AG10803 (cell line): ENCODE measurements around the gene PRAMEF25.
"Not testable (repeated sequence)": the region's sequence is repeated elsewhere in the genome, so short reads cannot be mapped to it uniquely, and the experiment has no call there.

Experiments
- DNase-seq: peaks from one replicate; pipeline ENCODE4 v3.0.0; 2010; ENCODE audit warnings: low read depth
- H3K4me3 ChIP-seq: 2 replicates; pipeline ENCODE4 v1.5.1; 2011; ENCODE audit warnings: mild to moderate bottlenecking, low read length, control low read depth

Gene PRAMEF25

GRCh38 chr1:13070474-13070873 is at the start of gene PRAMEF25:
PRAMEF25 (plus strand) TSS chr1:13070774; CDS start chr1:13073694, 2,920 bp downstream.
- not testable (repeated sequence) for DNase-seq, H3K4me3 ChIP-seq

- H3K4me3 ChIP-seq, DNase-seq: not testable (repeated sequence)
Measured at GRCh38 chr1:13056475-13056874, 14.1 kb upstream of the PRAMEF25 start, which contains the start of gene PRAMEF27. PRAMEF27 (minus strand) TSS chr1:13056575; CDS start chr1:13053659, 2,916 bp downstream.

GRCh38 chr1:13116754-13117153 is 46.2 kb downstream of the PRAMEF25 start, which contains the start of gene HNRNPCL2:
HNRNPCL2 (minus strand) TSS chr1:13116854; CDS start chr1:13116400, 454 bp downstream.
- DNase-seq, H3K4me3 ChIP-seq: not testable (repeated sequence)
